Epithelial cell of esophagus (primary cell): ENCODE measurements around the gene IMPDH1.

Experiments
- DNase-seq: peaks from one replicate; pipeline ENCODE4 v3.0.0; 2010; ENCODE audit warnings: low read depth
- H3K4me3 ChIP-seq: 2 replicates; pipeline ENCODE4 v1.5.1; 2011; ENCODE audit warnings: mild to moderate bottlenecking, low read length, control low read depth
- CTCF ChIP-seq: IDR thresholded peaks from 2 replicates; pipeline ENCODE4 v1.5.1; 2011; ENCODE audit warnings: low read depth, mild to moderate bottlenecking, low read length, control low read depth, inconsistent platforms; ENCODE audit not compliant: insufficient read depth; ENCODE audit errors: missing control alignments

IMPDH1 gene

DNA sequence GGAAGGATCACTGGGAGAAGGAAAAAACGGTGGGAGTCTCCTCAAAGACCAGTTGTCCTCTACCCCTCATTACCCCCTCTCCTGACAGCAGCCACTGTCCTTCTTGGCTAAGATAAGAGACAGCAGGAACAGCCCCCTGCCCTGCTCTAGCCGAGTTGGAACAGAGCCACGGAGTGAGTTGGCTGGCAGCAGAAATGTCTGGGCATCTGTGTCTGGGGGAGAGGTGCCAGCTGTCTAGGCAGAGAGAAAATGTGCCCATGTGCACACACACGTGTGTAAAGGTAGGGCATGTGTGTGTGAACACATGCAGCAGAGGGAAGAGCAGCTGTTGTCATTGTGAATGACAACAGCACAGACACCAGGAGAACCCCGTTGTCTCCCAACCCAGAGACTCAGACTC lies 36.5 kb upstream of the IMPDH1 start:
- TF ChIP-seq CTCF: no peak
- DNase-seq: no peak
- no peak overlapping the region for H3K4me3 ChIP-seq

GRCh38 chr7:128443831-128444600 lies 34.2 kb upstream of the IMPDH1 start:
- TF ChIP-seq CTCF: no peak
- DNase-seq: peak; percentile 66
- H3K4me3 ChIP-seq: no peak overlapping the region

DNA sequence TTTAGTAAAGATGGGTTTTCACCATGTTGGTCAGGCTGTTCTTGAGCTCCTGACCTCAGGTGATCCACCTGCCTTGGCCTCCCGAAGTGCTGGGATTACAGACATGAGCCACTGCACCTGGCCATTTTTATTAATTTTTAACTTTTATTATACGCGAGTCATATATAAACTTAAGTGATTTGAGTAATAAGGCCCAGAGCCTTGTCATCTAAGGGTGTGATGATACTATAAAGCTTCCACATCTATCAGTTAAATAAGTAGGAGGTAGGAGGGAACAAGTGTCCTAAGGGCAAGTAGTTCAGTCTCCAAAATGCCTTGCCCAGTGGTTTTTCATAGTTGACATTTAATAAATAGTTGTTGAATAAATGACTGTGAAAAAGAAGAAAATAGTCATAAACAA lies 32.6 kb upstream of the IMPDH1 start:
- H3K4me3 ChIP-seq: no peak overlapping the region
- DNase-seq: no peak
- no peak for TF ChIP-seq CTCF

- TF ChIP-seq CTCF: no peak
- no peak for DNase-seq
- no peak overlapping the region for H3K4me3 ChIP-seq
These were observed 27.9 kb upstream of the IMPDH1 start for GRCh38 chr7:128437426-128438332.

GRCh38 chr7:128435327-128435686 lies 25.5 kb upstream of the IMPDH1 start:
- no peak overlapping the region for H3K4me3 ChIP-seq
- TF ChIP-seq CTCF: no peak
- peak; percentile 65 for DNase-seq

GRCh38 chr7:128434413-128435326 lies 24.9 kb upstream of the IMPDH1 start:
- no peak for TF ChIP-seq CTCF
- DNase-seq: no peak

More at GRCh38 chr7:128434413-128435326, 24.9 kb upstream of the IMPDH1 start:
- H3K4me3 ChIP-seq: no peak overlapping the region
